HG02571 (cell line): Measurements from ENCODE around the gene TBCA.

ENCODE experiments used
- ATAC-seq: cut with Tn5 transposase; IDR thresholded peaks from one replicate; pipeline ENCODE4 v1.9.1; 2021; ENCODE audit warnings: mild to moderate bottlenecking, moderate library complexity; ENCODE audit not compliant: unreplicated experiment

TBCA gene

GRCh38 chr5:77775790-77776553 is at the start of gene TBCA:
TBCA (minus strand) TSS chr5:77776339; CDS start chr5:77776257, 82 bp downstream.
- ATAC-seq, result peak; percentile 87

- ATAC-seq, result no peak
These were observed 48.8 kb upstream of the TBCA start for GRCh38 chr5:77824981-77825380.

- no peak for ATAC-seq
These were observed 40.5 kb upstream of the TBCA start for GRCh38 chr5:77816686-77817085.

GRCh38 chr5:77812926-77813589 is 36.9 kb upstream of the TBCA start:
- no peak for ATAC-seq

GRCh38 chr5:77806213-77806843 is 30.2 kb upstream of the TBCA start:
- ATAC-seq, result no peak

GRCh38 chr5:77798456-77798855 is 22.3 kb upstream of the TBCA start:
- ATAC-seq, result no peak

GRCh38 chr5:77797136-77797535 is 21.0 kb upstream of the TBCA start:
- ATAC-seq, result no peak

GRCh38 chr5:77795846-77796245 is 19.7 kb upstream of the TBCA start:
- ATAC-seq, result no peak

GRCh38 chr5:77795268-77795667 is 19.1 kb upstream of the TBCA start:
- ATAC-seq, result no peak

GRCh38 chr5:77791926-77792325 is 15.8 kb upstream of the TBCA start:
- ATAC-seq, result no peak

GRCh38 chr5:77791356-77791755 is 15.2 kb upstream of the TBCA start:
- no peak for ATAC-seq

GRCh38 chr5:77785229-77785628 is 9.1 kb upstream of the TBCA start:
- no peak for ATAC-seq

- ATAC-seq, result no peak
These were observed 8.6 kb upstream of the TBCA start for GRCh38 chr5:77784735-77785134.

GRCh38 chr5:77781076-77781475 is 4.9 kb upstream of the TBCA start:
- ATAC-seq, result no peak

GRCh38 chr5:77778881-77779438 is 2.8 kb upstream of the TBCA start:
- no peak for ATAC-seq

GRCh38 chr5:77778398-77778797 is 2.3 kb upstream of the TBCA start:
- no peak for ATAC-seq

- no peak for ATAC-seq
These were observed 1.8 kb upstream of the TBCA start for GRCh38 chr5:77777911-77778310.

- no peak for ATAC-seq
These were observed 1.2 kb upstream of the TBCA start for GRCh38 chr5:77777281-77777892.

GRCh38 chr5:77776554-77777206 is 541 bp upstream of the TBCA start:
- peak; percentile 1 for ATAC-seq

GRCh38 chr5:77774981-77775789 is 954 bp downstream of the TBCA start:
- ATAC-seq, result peak; percentile 11
